Measurements from ENCODE around the gene EYA2. TPM values are rescaled to one million over a fixed set of nuclear protein-coding genes. Genes with fewer than 3 reads are reported as not detected.
A peak's percentile ranks its signal among the peaks of the same experiment; 100 is the strongest.

Gene EYA2
- total and polyA plus RNA-seq, 8 donors: 0.51 to 3.2 (median 1.4) TPM

GRCh38 chr20:47232518-47232917 lies 337.9 kb downstream of the EYA2 start:
- no peak for DNase-seq
- Histone ChIP-seq H3K4me3 (no peak overlapping the region), H3K4me1 (no peaks in the 10 kb centered on the region), H3K9me3 (no peaks in the 10 kb centered on the region), H3K36me3 (peaks cover 0 to 50% (median 3%) of the 10 kb centered on the region in 3 donors), H3K27me3 (no peaks in the 10 kb centered on the region), H3K27ac (no peak overlapping the region)
- intact Hi-C loops (cut with DNase I): no loop called here
- 94 to 98% methylated on average over 3 of the region's 3 CpGs for WGBS, 2 donors
- TF ChIP-seq, protein P1, sequence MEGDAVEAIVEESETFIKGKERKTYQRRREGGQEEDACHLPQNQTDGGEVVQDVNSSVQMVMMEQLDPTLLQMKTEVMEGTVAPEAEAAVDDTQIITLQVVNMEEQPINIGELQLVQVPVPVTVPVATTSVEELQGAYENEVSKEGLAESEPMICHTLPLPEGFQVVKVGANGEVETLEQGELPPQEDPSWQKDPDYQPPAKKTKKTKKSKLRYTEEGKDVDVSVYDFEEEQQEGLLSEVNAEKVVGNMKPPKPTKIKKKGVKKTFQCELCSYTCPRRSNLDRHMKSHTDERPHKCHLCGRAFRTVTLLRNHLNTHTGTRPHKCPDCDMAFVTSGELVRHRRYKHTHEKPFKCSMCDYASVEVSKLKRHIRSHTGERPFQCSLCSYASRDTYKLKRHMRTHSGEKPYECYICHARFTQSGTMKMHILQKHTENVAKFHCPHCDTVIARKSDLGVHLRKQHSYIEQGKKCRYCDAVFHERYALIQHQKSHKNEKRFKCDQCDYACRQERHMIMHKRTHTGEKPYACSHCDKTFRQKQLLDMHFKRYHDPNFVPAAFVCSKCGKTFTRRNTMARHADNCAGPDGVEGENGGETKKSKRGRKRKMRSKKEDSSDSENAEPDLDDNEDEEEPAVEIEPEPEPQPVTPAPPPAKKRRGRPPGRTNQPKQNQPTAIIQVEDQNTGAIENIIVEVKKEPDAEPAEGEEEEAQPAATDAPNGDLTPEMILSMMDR (IDR thresholded peaks at IDR 0.05): no peak
- no peak for ATAC-seq
- no peak for FAIRE-seq

GRCh38 chr20:47233333-47234188 lies 338.9 kb downstream of the EYA2 start:
- no peaks in the 10 kb centered on the region for H3K27me3 ChIP-seq
- no peaks in the 10 kb centered on the region for H3K4me1 ChIP-seq
- intact Hi-C loops (cut with DNase I): no loop called here
- H3K4me3 ChIP-seq: no peak overlapping the region
- H3K27ac ChIP-seq: no peak overlapping the region
- FAIRE-seq (no peak), DNase-seq (no peak), ATAC-seq (no peak)
- H3K36me3 ChIP-seq: peaks cover 0 to 57% (median 7%) of the 10 kb centered on the region in 3 donors
- TF ChIP-seq, protein P1 (IDR thresholded peaks at IDR 0.05): no peak
- WGBS, 2 donors: 92 to 94% methylated on average over 9 of the region's 9 CpGs
- no peaks in the 10 kb centered on the region for H3K9me3 ChIP-seq

DNA sequence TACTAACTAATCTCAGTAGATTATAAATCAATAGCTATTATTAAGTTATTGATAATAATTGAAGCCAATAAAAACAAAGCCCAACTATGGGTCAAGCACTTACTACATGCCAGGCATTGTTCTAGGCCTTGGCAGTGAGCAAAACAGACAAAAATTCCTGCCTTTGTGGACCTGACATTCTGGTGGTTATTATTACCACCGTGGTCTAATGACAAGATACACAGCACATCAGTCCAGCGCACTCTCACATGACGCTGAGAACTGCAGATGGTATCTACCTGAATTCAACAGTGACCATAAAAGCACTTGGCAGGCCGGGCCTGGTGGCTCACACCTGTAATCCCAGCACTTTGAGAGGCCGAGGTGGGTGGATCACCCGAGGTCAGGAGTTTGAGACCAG lies 340.5 kb downstream of the EYA2 start:
- no peak for ATAC-seq
- peaks cover 0 to 48% (median 7%) of the 10 kb centered on the region in 3 donors for H3K36me3 ChIP-seq
- no peak for DNase-seq
- FAIRE-seq: no peak
- H3K9me3 ChIP-seq: no peaks in the 10 kb centered on the region
- WGBS, 2 donors: 93% methylated on average over 6 of the region's 6 CpGs
- TF ChIP-seq, protein P1 (IDR thresholded peaks at IDR 0.05): no peak
- H3K27ac ChIP-seq: no peak overlapping the region
- no peaks in the 10 kb centered on the region for H3K4me1 ChIP-seq
- no peaks in the 10 kb centered on the region for H3K27me3 ChIP-seq
- no peak overlapping the region for H3K4me3 ChIP-seq
- intact Hi-C loops (cut with DNase I): no loop called here

GRCh38 chr20:47235853-47236638 lies 341.4 kb downstream of the EYA2 start:
- no peaks in the 10 kb centered on the region for H3K4me1 ChIP-seq
- intact Hi-C loops (cut with DNase I): no loop called here
- TF ChIP-seq, protein P1 (IDR thresholded peaks at IDR 0.05): no peak
- H3K27ac ChIP-seq: no peak overlapping the region
- H3K36me3 ChIP-seq: peaks cover 0 to 48% (median 7%) of the 10 kb centered on the region in 3 donors
- 89 to 90% methylated on average over 14 of the region's 14 CpGs for WGBS, 2 donors
- H3K27me3 ChIP-seq: no peaks in the 10 kb centered on the region
- no peak for ATAC-seq
- H3K4me3 ChIP-seq: no peak overlapping the region
- no peak for FAIRE-seq
- no peaks in the 10 kb centered on the region for H3K9me3 ChIP-seq
- peak in 1 of 6 donors; percentile 58 for DNase-seq

All from pancreas (tissue), 10 donors.